H9 (cell line): ENCODE measurements around the gene RRAGD. TPM values are rescaled to one million over a fixed set of nuclear protein-coding genes. Genes with fewer than 3 reads are reported as not detected.

Experiments
- DNase-seq: peaks from one replicate; pipeline ENCODE4 v3.0.0-alpha.2; 2017
- H2AFZ ChIP-seq: one replicate; pipeline ENCODE4 v1.6.1; 2013; ENCODE audit warnings: mild to moderate bottlenecking, low read length, control low read depth, moderate library complexity
- H2AK5ac ChIP-seq: 2 replicates; pipeline ENCODE4 v1.6.1; 2013; ENCODE audit warnings: low read length, control low read depth, mixed read lengths; ENCODE audit not compliant: insufficient read length
- H2BK120ac ChIP-seq: one replicate; pipeline ENCODE4 v1.6.1; 2013; ENCODE audit warnings: low read depth, mild to moderate bottlenecking, low read length, control low read depth, inconsistent platforms; ENCODE audit not compliant: poor library complexity, severe bottlenecking
- H2BK12ac ChIP-seq: 2 replicates; pipeline ENCODE4 v1.6.1; 2013; ENCODE audit warnings: low read length, control low read depth, mixed read lengths, low read depth; ENCODE audit not compliant: insufficient read length
- H2BK15ac ChIP-seq: 2 replicates; pipeline ENCODE4 v1.6.1; 2013; ENCODE audit warnings: low read depth, low read length, control low read depth
- H2BK20ac ChIP-seq: one replicate; pipeline ENCODE4 v1.6.1; 2013; ENCODE audit warnings: low read depth, mild to moderate bottlenecking, low read length, control low read depth, inconsistent platforms; ENCODE audit not compliant: poor library complexity, severe bottlenecking
- H2BK5ac ChIP-seq: 2 replicates; pipeline ENCODE4 v1.6.1; 2013; ENCODE audit warnings: low read length, control low read depth, mixed read lengths; ENCODE audit not compliant: insufficient read length
- H3K14ac ChIP-seq: 2 replicates; pipeline ENCODE4 v1.6.1; 2013; ENCODE audit warnings: low read length, control low read depth; ENCODE audit not compliant: insufficient read depth
- H3K18ac ChIP-seq: 2 replicates; pipeline ENCODE4 v1.6.1; 2013; ENCODE audit warnings: low read depth, mild to moderate bottlenecking, mixed read lengths, low read length, control low read depth; ENCODE audit not compliant: insufficient read length
- H3K23ac ChIP-seq: 2 replicates; pipeline ENCODE4 v1.6.1; 2013; ENCODE audit warnings: low read length, control low read depth, mixed read lengths, low read depth; ENCODE audit not compliant: insufficient read length
- H3K23me2 ChIP-seq: 2 replicates; pipeline ENCODE4 v1.6.1; 2013; ENCODE audit warnings: low read depth, mild to moderate bottlenecking, mixed read lengths, low read length, control low read depth; ENCODE audit not compliant: insufficient read length, poor library complexity, severe bottlenecking
- H3K27ac ChIP-seq: 2 replicates; pipeline ENCODE4 v1.5.1; 2013; ENCODE audit warnings: low read length, control low read depth, mixed read lengths, low read depth; ENCODE audit not compliant: insufficient read length
- H3K27me3 ChIP-seq: 2 replicates; pipeline ENCODE4 v1.6.1; 2013; ENCODE audit warnings: low read length, control low read depth, inconsistent platforms; ENCODE audit not compliant: insufficient read depth
- H3K4ac ChIP-seq: 2 replicates; pipeline ENCODE4 v1.6.1; 2013; ENCODE audit warnings: low read depth, mild to moderate bottlenecking, control low read depth, inconsistent platforms, low read length, moderate library complexity
- H3K4me1 ChIP-seq: 2 replicates; pipeline ENCODE4 v1.6.1; 2013; ENCODE audit warnings: low read length, control low read depth, inconsistent platforms; ENCODE audit not compliant: insufficient read depth
- H3K4me2 ChIP-seq: 2 replicates; pipeline ENCODE4 v1.6.1; 2013; ENCODE audit warnings: low read length, control low read depth, mixed read lengths; ENCODE audit not compliant: insufficient read length, insufficient read depth
- H3K56ac ChIP-seq: 2 replicates; pipeline ENCODE4 v1.6.1; 2013; ENCODE audit warnings: low read depth, mild to moderate bottlenecking, mixed read lengths, low read length, control low read depth; ENCODE audit not compliant: insufficient read length
- H3K79me1 ChIP-seq: 2 replicates; pipeline ENCODE4 v1.6.1; 2013; ENCODE audit warnings: low read depth, mild to moderate bottlenecking, moderate library complexity, low read length, control low read depth, inconsistent platforms; ENCODE audit not compliant: insufficient read depth, poor library complexity, severe bottlenecking
- H3K79me2 ChIP-seq: 2 replicates; pipeline ENCODE4 v1.6.1; 2013; ENCODE audit warnings: low read length, control low read depth, inconsistent platforms; ENCODE audit not compliant: insufficient read depth
- H3K9ac ChIP-seq: 2 replicates; pipeline ENCODE4 v1.6.1; 2013; ENCODE audit warnings: low read length, control low read depth, mixed read lengths; ENCODE audit not compliant: insufficient read length; ENCODE audit errors: extremely low read depth
- H3K9me3 ChIP-seq: one replicate; pipeline ENCODE4 v1.6.1; 2013; ENCODE audit warnings: low read depth, low read length, inconsistent platforms; ENCODE audit not compliant: control insufficient read depth
- H3T11ph ChIP-seq: one replicate; pipeline ENCODE4 v1.6.1; 2013; ENCODE audit warnings: mild to moderate bottlenecking, low read length, control low read depth, inconsistent platforms
- H4K20me1 ChIP-seq: one replicate; pipeline ENCODE4 v1.6.1; 2013; ENCODE audit not compliant: control insufficient read depth, insufficient read length, insufficient read depth
- H4K5ac ChIP-seq: 2 replicates; pipeline ENCODE4 v1.6.1; 2013; ENCODE audit warnings: low read depth, mild to moderate bottlenecking, mixed read lengths, low read length, control low read depth; ENCODE audit not compliant: insufficient read length
- H4K8ac ChIP-seq: replicated peaks from 2 replicates; pipeline ENCODE4 v1.6.1; 2013; ENCODE audit warnings: low read length, control low read depth, mixed read lengths, low read depth; ENCODE audit not compliant: insufficient read length
- H4K91ac ChIP-seq: 2 replicates; pipeline ENCODE4 v1.6.1; 2013; ENCODE audit warnings: low read depth, mild to moderate bottlenecking, moderate library complexity, mixed read lengths, low read length, control low read depth; ENCODE audit not compliant: insufficient read length
- H3K27ac Mint-ChIP-seq, 3 experiments: 2 replicates in 2 of 3; 3 replicates in 1 of 3; pipeline ENCODE4 v1.8.0; 2020 to 2021; ENCODE audit warnings: mixed read lengths in 3 of 3, mild to moderate bottlenecking in 1 of 3, moderate library complexity in 1 of 3
- H3K27me3 Mint-ChIP-seq: 2 replicates; pipeline ENCODE4 v1.8.0; 2021; ENCODE audit warnings: low read depth, mild to moderate bottlenecking, moderate library complexity, mixed read lengths
- H3K36me3 Mint-ChIP-seq, 3 experiments: 2 replicates in 2 of 3; 3 replicates in 1 of 3; pipeline ENCODE4 v1.8.0; 2020 to 2021; ENCODE audit warnings: low read depth in 3 of 3, mixed read lengths in 3 of 3; ENCODE audit not compliant: insufficient read depth in 1 of 3
- H3K4me1 Mint-ChIP-seq, 2 experiments: 2 replicates each; pipeline ENCODE4 v1.8.0; 2020; ENCODE audit warnings: mixed read lengths in 2 of 2
- H3K4me3 Mint-ChIP-seq, 2 experiments: 2 replicates in 1 of 2; 3 replicates in 1 of 2; pipeline ENCODE4 v1.8.0; 2020 to 2021; ENCODE audit warnings: mild to moderate bottlenecking in 2 of 2, mixed read lengths in 2 of 2, moderate library complexity in 1 of 2
- H3K9me3 Mint-ChIP-seq, 2 experiments: 2 replicates in 1 of 2; 3 replicates in 1 of 2; pipeline ENCODE4 v1.8.0; 2020; ENCODE audit warnings: mild to moderate bottlenecking in 2 of 2, mixed read lengths in 2 of 2, moderate library complexity in 1 of 2
- WGBS: extraction: QIAGEN DNeasy Blood & Tissue Kit; methylation state at CpG from one replicate; pipeline ENCODE4 v1.1.7; 2013; ENCODE audit warnings: missing lambda C conversion rate, low lambda C conversion rate, mixed read lengths; ENCODE audit not compliant: insufficient read length; ENCODE audit errors: extremely low coverage; 5-methylcytosine and 5-hydroxymethylcytosine counted together
- total RNA-seq: library from RNA; stranded (reverse); gene quantifications from 2 replicates; pipeline ENCODE4 v1.2.1, GENCODE V29; 2021
- TF ChIP-seq, protein P1 (sequence below): fragments of 200-600 bp; sonication (generic); conservative IDR thresholded peaks from 3 replicates; pipeline ENCODE4 v1.8.0; 2021; ENCODE audit warnings: antibody characterized with exemption, mild to moderate bottlenecking

Gene RRAGD
- total RNA-seq, 1 experiment from 2014 or later = 10.6 TPM

DNA sequence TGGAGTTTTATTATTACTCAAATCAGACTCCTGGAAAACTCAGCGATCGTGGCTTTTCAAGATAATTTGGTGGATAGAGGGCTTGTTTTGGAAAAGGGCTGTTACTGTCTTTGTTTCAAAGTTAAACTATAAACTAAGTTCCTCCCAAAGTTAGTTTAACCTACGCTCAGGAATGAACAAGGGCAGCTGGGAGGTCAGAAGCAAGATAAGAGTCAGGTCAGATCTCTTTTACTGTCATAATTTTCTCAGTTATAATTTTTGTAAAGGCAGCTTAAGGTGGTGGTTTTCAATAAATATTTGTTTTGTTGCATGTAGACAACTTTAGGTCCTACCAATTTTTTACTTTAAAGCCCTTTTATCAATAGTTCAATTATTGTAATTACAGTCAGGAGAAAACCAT lies 87.8 kb downstream of the RRAGD start:
- TF ChIP-seq, protein P1, sequence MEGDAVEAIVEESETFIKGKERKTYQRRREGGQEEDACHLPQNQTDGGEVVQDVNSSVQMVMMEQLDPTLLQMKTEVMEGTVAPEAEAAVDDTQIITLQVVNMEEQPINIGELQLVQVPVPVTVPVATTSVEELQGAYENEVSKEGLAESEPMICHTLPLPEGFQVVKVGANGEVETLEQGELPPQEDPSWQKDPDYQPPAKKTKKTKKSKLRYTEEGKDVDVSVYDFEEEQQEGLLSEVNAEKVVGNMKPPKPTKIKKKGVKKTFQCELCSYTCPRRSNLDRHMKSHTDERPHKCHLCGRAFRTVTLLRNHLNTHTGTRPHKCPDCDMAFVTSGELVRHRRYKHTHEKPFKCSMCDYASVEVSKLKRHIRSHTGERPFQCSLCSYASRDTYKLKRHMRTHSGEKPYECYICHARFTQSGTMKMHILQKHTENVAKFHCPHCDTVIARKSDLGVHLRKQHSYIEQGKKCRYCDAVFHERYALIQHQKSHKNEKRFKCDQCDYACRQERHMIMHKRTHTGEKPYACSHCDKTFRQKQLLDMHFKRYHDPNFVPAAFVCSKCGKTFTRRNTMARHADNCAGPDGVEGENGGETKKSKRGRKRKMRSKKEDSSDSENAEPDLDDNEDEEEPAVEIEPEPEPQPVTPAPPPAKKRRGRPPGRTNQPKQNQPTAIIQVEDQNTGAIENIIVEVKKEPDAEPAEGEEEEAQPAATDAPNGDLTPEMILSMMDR = no peak
- no peaks in the 10 kb centered on the region for H3K4me1 ChIP-seq
- Mint-ChIP-seq H3K9me3 (peaks cover 20 to 26% of the 10 kb centered on the region in 2 experiments), H3K27ac (no peak overlapping the region), H3K27me3 (no peaks in the 10 kb centered on the region), H3K36me3 (peaks cover 9 to 23% (median 16%) of the 10 kb centered on the region in 3 experiments), H3K4me3 (no peak overlapping the region), H3K4me1 (peaks cover 0 to 16% of the 10 kb centered on the region in 2 experiments; a peak in 2 of 4 replicates)
- H4K20me1 ChIP-seq = no peaks in the 10 kb centered on the region
- H3K56ac ChIP-seq = no peak overlapping the region
- H3K9me3 ChIP-seq = peaks cover 9% of the 10 kb centered on the region
- no peak overlapping the region for H4K5ac ChIP-seq
- no peak overlapping the region for H2BK20ac ChIP-seq
- H3K4me2 ChIP-seq = no peak overlapping the region
- H3K23ac ChIP-seq = no peak overlapping the region
- no peak overlapping the region for H4K8ac ChIP-seq
- no peak overlapping the region for H3K14ac ChIP-seq
- no peak overlapping the region for H3K27ac ChIP-seq
- H3K23me2 ChIP-seq = no peaks in the 10 kb centered on the region
- WGBS = no CpG with 5 or more reads among the region's 3 CpGs
- H3K18ac ChIP-seq = no peak overlapping the region
- no peaks in the 10 kb centered on the region for H3K79me1 ChIP-seq
- no peak overlapping the region for H2BK5ac ChIP-seq
- no peak overlapping the region for H2BK12ac ChIP-seq
- no peaks in the 10 kb centered on the region for H3K79me2 ChIP-seq
- H2BK15ac ChIP-seq = no peak overlapping the region
- no peak overlapping the region for H3K4ac ChIP-seq
- H3T11ph ChIP-seq = no peak overlapping the region
- no peak for DNase-seq
- H3K9ac ChIP-seq = no peak overlapping the region
- no peak overlapping the region for H2BK120ac ChIP-seq
- no peak overlapping the region for H4K91ac ChIP-seq
- no peak overlapping the region for H2AK5ac ChIP-seq
- no peaks in the 10 kb centered on the region for H3K27me3 ChIP-seq
- no peak overlapping the region for H2AFZ ChIP-seq
